CD8-positive, alpha-beta memory T cell (primary cell): ENCODE measurements around the gene PCNX4. TPM values are rescaled to one million over a fixed set of nuclear protein-coding genes. Genes with fewer than 3 reads are reported as not detected.

Source experiments
- CTCF ChIA-PET: fragments of 350-600 bp; sonication (Branson Sonifier 250); formaldehyde crosslinking; loops from one replicate; lab custom pipeline; 2021; ENCODE audit warnings: antibody characterized with exemption; lab: Charles Lee
- POLR2A ChIA-PET: fragments of 350-600 bp; sonication (Branson Sonifier 250); formaldehyde crosslinking; loops from one replicate; lab custom pipeline; 2021; ENCODE audit warnings: antibody characterized with exemption; lab: Charles Lee
- DNase-seq, 5 donors: peaks; one replicate each; pipeline versions ENCODE4 v3.0.0 to v3.0.0-alpha.2; 2020 to 2022; ENCODE audit warnings: mixed read lengths in 1 of 5
- H3K27ac ChIP-seq: one replicate; pipeline ENCODE4 v1.7.0; 2013; ENCODE audit warnings: low read depth, mild to moderate bottlenecking, low read length, moderate library complexity
- H3K27me3 ChIP-seq: 2 replicates; pipeline ENCODE4 v1.7.0; 2013; ENCODE audit warnings: low read length, mild to moderate bottlenecking; ENCODE audit not compliant: insufficient read depth, poor library complexity, severe bottlenecking
- H3K36me3 ChIP-seq: 2 replicates; pipeline ENCODE4 v1.7.0; 2013; ENCODE audit warnings: mild to moderate bottlenecking, low read length, moderate library complexity; ENCODE audit not compliant: insufficient read depth
- H3K4me1 ChIP-seq: 2 replicates; pipeline ENCODE4 v1.7.0; 2013; ENCODE audit warnings: mild to moderate bottlenecking, low read length, moderate library complexity; ENCODE audit not compliant: insufficient read depth
- H3K4me3 ChIP-seq: 2 replicates; pipeline ENCODE4 v1.7.0; 2013; ENCODE audit warnings: mild to moderate bottlenecking, low read length
- H3K9me3 ChIP-seq: 2 replicates; pipeline ENCODE4 v1.7.0; 2013; ENCODE audit warnings: mild to moderate bottlenecking, low read length
- H3K27ac Mint-ChIP-seq, 8 donors: one replicate each; pipeline ENCODE4 v1.8.0; 2020 to 2021; ENCODE audit warnings: mixed read lengths in 8 of 8, mild to moderate bottlenecking in 6 of 8, inconsistent platforms in 3 of 8, moderate library complexity in 3 of 8
- H3K27me3 Mint-ChIP-seq, 2 donors: one replicate each; pipeline ENCODE4 v1.8.0; 2020 to 2021; ENCODE audit warnings: mixed read lengths in 2 of 2, mild to moderate bottlenecking in 1 of 2, moderate library complexity in 1 of 2
- H3K36me3 Mint-ChIP-seq, 3 donors: one replicate each; pipeline ENCODE4 v1.8.0; 2020 to 2021; ENCODE audit warnings: mixed read lengths in 3 of 3, inconsistent platforms in 1 of 3, mild to moderate bottlenecking in 1 of 3
- H3K4me1 Mint-ChIP-seq, 3 donors: one replicate each; pipeline ENCODE4 v1.8.0; 2020 to 2021; ENCODE audit warnings: mixed read lengths in 3 of 3, inconsistent platforms in 1 of 3, mild to moderate bottlenecking in 1 of 3
- H3K4me3 Mint-ChIP-seq, 7 donors: one replicate each; pipeline ENCODE4 v1.8.0; 2020 to 2021; ENCODE audit warnings: mixed read lengths in 7 of 7, mild to moderate bottlenecking in 6 of 7, moderate library complexity in 4 of 7, inconsistent platforms in 2 of 7
- H3K9me3 Mint-ChIP-seq, 5 donors: one replicate each; pipeline ENCODE4 v1.8.0; 2020 to 2022; ENCODE audit warnings: mixed read lengths in 5 of 5, mild to moderate bottlenecking in 3 of 5, moderate library complexity in 2 of 5, inconsistent platforms in 1 of 5
- polyA plus RNA-seq: library from polyadenylated mRNA; unstranded; fragments of 300-500 nt; fragmentation: Illumina TruSeq; gene quantifications from one replicate; pipeline ENCODE4 v1.2.3, GENCODE V29; 2021
- total RNA-seq, 2 experiments: library from RNA; stranded (reverse); gene quantifications; one replicate each; pipeline ENCODE4 v1.2.3, GENCODE V29; 2021

The PCNX4 gene
- total and polyA plus RNA-seq, 3 experiments from 2014 or later: 21.4 to 43.5 (median 38.8) TPM

GRCh38 chr14:60101786-60102185, 10.1 kb downstream of the PCNX4 start:
- H3K4me3 Mint-ChIP-seq: no peak overlapping the region
- Histone ChIP-seq H3K27ac (no peak overlapping the region), H3K9me3 (no peaks in the 10 kb centered on the region), H3K4me1 (no peaks in the 10 kb centered on the region), H3K4me3 (no peak overlapping the region), H3K36me3 (no peaks in the 10 kb centered on the region), H3K27me3 (no peaks in the 10 kb centered on the region)
- CTCF ChIA-PET: no interaction called here
- no peaks in the 10 kb centered on the region for H3K9me3 Mint-ChIP-seq
- H3K36me3 Mint-ChIP-seq: peaks cover 7 to 29% (median 13%) of the 10 kb centered on the region in 3 donors
- POLR2A ChIA-PET: no interaction called here
- H3K4me1 Mint-ChIP-seq: peaks cover 28 to 70% (median 57%) of the 10 kb centered on the region in 3 donors
- peak overlapping the region in 1 of 8 donors; percentile 26 for H3K27ac Mint-ChIP-seq
- no peak for DNase-seq
- H3K27me3 Mint-ChIP-seq: no peaks in the 10 kb centered on the region

- ChIA-PET POLR2A (no interaction called here), CTCF (no interaction called here)
- no peak overlapping the region for H3K27ac ChIP-seq
- Mint-ChIP-seq H3K36me3 (peaks cover 7 to 26% (median 13%) of the 10 kb centered on the region in 3 donors), H3K27ac (no peak overlapping the region), H3K9me3 (no peaks in the 10 kb centered on the region), H3K27me3 (no peaks in the 10 kb centered on the region), H3K4me3 (no peak overlapping the region), H3K4me1 (peaks cover 28 to 64% (median 54%) of the 10 kb centered on the region in 3 donors)
- no peaks in the 10 kb centered on the region for H3K36me3 ChIP-seq
- no peaks in the 10 kb centered on the region for H3K9me3 ChIP-seq
- no peak overlapping the region for H3K4me3 ChIP-seq
- no peaks in the 10 kb centered on the region for H3K4me1 ChIP-seq
- no peaks in the 10 kb centered on the region for H3K27me3 ChIP-seq
- DNase-seq: no peak
These were observed 10.7 kb downstream of the PCNX4 start for GRCh38 chr14:60102389-60102788.

DNA sequence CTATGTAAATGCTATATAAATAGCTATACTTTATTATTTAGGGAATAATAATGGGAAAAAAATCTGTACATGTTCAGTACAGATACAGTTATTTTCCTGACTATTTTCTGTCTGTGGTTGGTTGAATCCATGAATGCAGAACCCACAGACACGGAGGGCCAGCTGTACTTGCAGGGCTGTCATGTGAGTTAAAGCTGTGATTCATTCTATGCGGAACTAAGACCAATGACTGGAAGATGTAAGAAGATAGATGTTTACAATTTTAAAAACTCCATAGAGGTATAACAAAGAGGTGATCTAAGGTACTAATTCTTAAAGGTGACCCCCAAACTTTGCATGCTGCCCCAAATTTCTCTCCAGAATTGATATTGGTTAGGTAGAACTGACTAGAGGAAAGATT, 14.6 kb downstream of the PCNX4 start:
- CTCF ChIA-PET: no interaction called here
- Histone ChIP-seq H3K36me3 (no peaks in the 10 kb centered on the region), H3K4me3 (no peak overlapping the region), H3K4me1 (no peaks in the 10 kb centered on the region), H3K27me3 (no peaks in the 10 kb centered on the region), H3K27ac (no peak overlapping the region), H3K9me3 (no peaks in the 10 kb centered on the region)
- Mint-ChIP-seq H3K4me1 (peaks cover 16 to 50% (median 39%) of the 10 kb centered on the region in 3 donors), H3K27ac (peak overlapping the region in 1 of 8 donors; percentile 31), H3K36me3 (peaks cover 0 to 31% (median 15%) of the 10 kb centered on the region in 3 donors), H3K27me3 (no peaks in the 10 kb centered on the region), H3K9me3 (no peaks in the 10 kb centered on the region), H3K4me3 (no peak overlapping the region)
- POLR2A ChIA-PET: no interaction called here
- DNase-seq: no peak

DNA sequence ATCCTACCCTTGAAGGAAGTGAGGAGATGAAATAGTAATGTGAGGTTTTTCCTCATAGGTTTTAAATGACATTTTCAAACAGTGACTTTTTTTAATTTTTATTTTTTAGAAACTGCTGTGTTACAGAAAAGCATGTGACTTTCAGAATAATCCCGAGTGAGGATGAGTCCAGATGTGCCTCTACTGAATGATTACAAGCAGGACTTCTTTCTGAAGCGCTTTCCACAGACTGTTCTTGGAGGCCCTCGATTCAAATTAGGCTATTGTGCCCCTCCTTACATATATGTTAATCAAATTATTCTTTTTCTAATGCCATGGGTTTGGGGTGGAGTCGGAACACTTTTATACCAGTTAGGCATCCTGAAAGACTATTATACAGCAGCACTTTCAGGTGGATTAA, 15.8 kb downstream of the PCNX4 start:
- no peaks in the 10 kb centered on the region for H3K36me3 ChIP-seq
- no peak overlapping the region for H3K4me3 Mint-ChIP-seq
- no peak overlapping the region for H3K4me3 ChIP-seq
- H3K9me3 ChIP-seq: no peaks in the 10 kb centered on the region
- H3K27ac ChIP-seq: no peak overlapping the region
- H3K4me1 Mint-ChIP-seq: peaks cover 12 to 41% (median 31%) of the 10 kb centered on the region in 3 donors
- H3K4me1 ChIP-seq: no peaks in the 10 kb centered on the region
- ChIA-PET CTCF (no interaction called here), POLR2A (no interaction called here)
- DNase-seq: no peak
- no peaks in the 10 kb centered on the region for H3K27me3 ChIP-seq
- H3K36me3 Mint-ChIP-seq: peaks cover 0 to 33% (median 17%) of the 10 kb centered on the region in 3 donors
- H3K27me3 Mint-ChIP-seq: no peaks in the 10 kb centered on the region
- no peaks in the 10 kb centered on the region for H3K9me3 Mint-ChIP-seq
- H3K27ac Mint-ChIP-seq: peak overlapping the region in 2 of 8 donors; percentile 2 to 58

DNA sequence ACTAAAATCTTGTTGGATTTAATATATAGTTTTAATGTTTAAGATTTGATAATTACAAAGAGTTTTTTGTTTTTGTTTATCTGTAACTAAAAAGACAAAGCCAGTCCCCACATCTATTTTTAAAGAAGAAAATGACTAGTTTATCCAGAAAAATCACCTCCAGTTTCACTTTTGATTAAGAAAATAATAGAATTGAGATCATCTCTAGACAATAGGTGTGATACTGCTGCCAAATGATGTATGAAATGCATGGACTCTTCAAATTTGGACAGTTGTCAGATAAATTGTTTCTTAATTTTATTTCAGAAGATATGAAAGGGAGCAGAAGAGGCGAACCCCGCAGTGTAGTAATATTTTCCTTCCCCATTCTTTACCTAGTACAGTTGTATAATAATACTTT, 20.0 kb downstream of the PCNX4 start:
- Histone ChIP-seq H3K27me3 (no peaks in the 10 kb centered on the region), H3K36me3 (no peaks in the 10 kb centered on the region), H3K4me1 (no peaks in the 10 kb centered on the region), H3K9me3 (no peaks in the 10 kb centered on the region), H3K27ac (no peak overlapping the region), H3K4me3 (no peak overlapping the region)
- peaks cover 4 to 45% (median 18%) of the 10 kb centered on the region in 3 donors for H3K36me3 Mint-ChIP-seq
- peaks cover 10 to 21% (median 15%) of the 10 kb centered on the region in 3 donors for H3K4me1 Mint-ChIP-seq
- CTCF ChIA-PET: no interaction called here
- H3K27me3 Mint-ChIP-seq: no peaks in the 10 kb centered on the region
- H3K9me3 Mint-ChIP-seq: no peaks in the 10 kb centered on the region
- H3K27ac Mint-ChIP-seq: peak overlapping the region in 1 of 8 donors; percentile 32
- H3K4me3 Mint-ChIP-seq: no peak overlapping the region
- no peak for DNase-seq
- POLR2A ChIA-PET: no interaction called here

DNA sequence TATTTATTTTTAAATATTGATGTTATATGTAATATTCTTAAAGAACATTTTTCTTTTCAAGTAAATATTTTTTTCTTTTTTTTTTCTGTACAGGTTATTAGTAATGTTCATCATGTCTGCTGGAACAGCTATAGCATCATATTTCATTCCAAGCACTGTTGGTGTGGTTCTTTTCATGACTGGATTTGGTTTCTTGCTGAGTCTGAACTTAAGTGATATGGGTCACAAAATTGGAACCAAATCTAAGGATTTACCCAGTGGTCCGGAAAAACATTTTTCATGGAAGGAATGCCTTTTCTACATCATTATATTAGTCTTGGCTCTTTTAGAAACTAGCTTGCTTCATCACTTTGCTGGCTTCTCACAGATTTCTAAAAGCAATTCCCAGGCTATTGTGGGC, 23.2 kb downstream of the PCNX4 start:
- ChIA-PET CTCF (no interaction called here), POLR2A (no interaction called here)
- Mint-ChIP-seq H3K9me3 (no peaks in the 10 kb centered on the region), H3K36me3 (peaks cover 4 to 48% (median 21%) of the 10 kb centered on the region in 3 donors), H3K4me1 (peaks cover 8 to 21% (median 12%) of the 10 kb centered on the region in 3 donors), H3K4me3 (no peak overlapping the region), H3K27me3 (no peaks in the 10 kb centered on the region), H3K27ac (peak overlapping the region in 1 of 8 donors; percentile 23)
- Histone ChIP-seq H3K4me3 (no peak overlapping the region), H3K27me3 (no peaks in the 10 kb centered on the region), H3K4me1 (no peaks in the 10 kb centered on the region), H3K27ac (no peak overlapping the region), H3K36me3 (peaks cover 5% of the 10 kb centered on the region), H3K9me3 (no peaks in the 10 kb centered on the region)
- DNase-seq: no peak

- CTCF ChIA-PET: interaction anchor here (1.5 kb wide), 1 partner anchor 23 kb away, joined by 4 read pairs; no protein-coding TSS in a partner anchor
- Mint-ChIP-seq H3K4me1 (peaks cover 6 to 12% (median 9%) of the 10 kb centered on the region in 3 donors), H3K36me3 (peaks cover 4 to 52% (median 17%) of the 10 kb centered on the region in 3 donors), H3K27me3 (no peaks in the 10 kb centered on the region), H3K27ac (no peak overlapping the region), H3K9me3 (no peaks in the 10 kb centered on the region), H3K4me3 (no peak overlapping the region)
- no peak for DNase-seq
- POLR2A ChIA-PET: no interaction called here
- Histone ChIP-seq H3K4me1 (no peaks in the 10 kb centered on the region), H3K9me3 (no peaks in the 10 kb centered on the region), H3K36me3 (peaks cover 5% of the 10 kb centered on the region), H3K27ac (no peak overlapping the region), H3K4me3 (no peak overlapping the region), H3K27me3 (no peaks in the 10 kb centered on the region)
These were observed 24.5 kb downstream of the PCNX4 start for GRCh38 chr14:60116181-60116580.

DNA sequence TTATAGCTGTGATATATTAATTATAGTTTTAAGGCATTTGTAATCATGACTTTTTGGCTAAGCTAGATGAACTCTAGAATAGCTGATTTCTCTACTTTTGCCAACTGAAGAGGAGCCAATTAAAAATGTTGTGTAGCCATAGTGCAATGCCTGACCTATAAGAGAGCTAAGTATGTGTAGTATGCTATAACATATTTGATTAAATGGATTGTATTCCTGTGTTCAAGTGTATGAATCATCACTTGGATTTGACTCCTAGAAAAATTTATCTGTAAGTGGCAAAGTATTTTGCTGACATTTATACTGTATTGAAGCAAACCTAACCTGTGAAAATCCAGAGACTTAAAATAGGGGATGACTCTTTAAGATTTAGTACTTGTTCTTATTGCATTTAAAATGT, 34.2 kb downstream of the PCNX4 start:
- ChIA-PET POLR2A (no interaction called here), CTCF (interaction anchor here (1.1 to 1.3 kb wide), 2 partner anchors 33 to 63 kb away, joined by 4 read pairs; no protein-coding TSS in a partner anchor)
- Mint-ChIP-seq H3K27ac (no peak overlapping the region), H3K36me3 (peaks cover 45 to 69% (median 46%) of the 10 kb centered on the region in 3 donors), H3K27me3 (no peaks in the 10 kb centered on the region), H3K4me1 (peaks cover 0 to 2% (median 0%) of the 10 kb centered on the region in 3 donors), H3K4me3 (no peak overlapping the region), H3K9me3 (no peaks in the 10 kb centered on the region)
- H3K4me3 ChIP-seq: no peak overlapping the region
- H3K27ac ChIP-seq: no peak overlapping the region
- H3K4me1 ChIP-seq: no peaks in the 10 kb centered on the region
- H3K36me3 ChIP-seq: peaks cover 31% of the 10 kb centered on the region
- H3K9me3 ChIP-seq: no peaks in the 10 kb centered on the region
- H3K27me3 ChIP-seq: no peaks in the 10 kb centered on the region
- no peak for DNase-seq
